ENCODE results near the gene LHB. TPM values are rescaled to one million over a fixed set of nuclear protein-coding genes. Genes with fewer than 3 reads are reported as not detected.

Gene LHB
- total and polyA plus RNA-seq, 2 donors (not counting 3 experiments of a cell fraction or from before 2014, with no cell fraction given), result 1.3 TPM; not detected in 1

DNA sequence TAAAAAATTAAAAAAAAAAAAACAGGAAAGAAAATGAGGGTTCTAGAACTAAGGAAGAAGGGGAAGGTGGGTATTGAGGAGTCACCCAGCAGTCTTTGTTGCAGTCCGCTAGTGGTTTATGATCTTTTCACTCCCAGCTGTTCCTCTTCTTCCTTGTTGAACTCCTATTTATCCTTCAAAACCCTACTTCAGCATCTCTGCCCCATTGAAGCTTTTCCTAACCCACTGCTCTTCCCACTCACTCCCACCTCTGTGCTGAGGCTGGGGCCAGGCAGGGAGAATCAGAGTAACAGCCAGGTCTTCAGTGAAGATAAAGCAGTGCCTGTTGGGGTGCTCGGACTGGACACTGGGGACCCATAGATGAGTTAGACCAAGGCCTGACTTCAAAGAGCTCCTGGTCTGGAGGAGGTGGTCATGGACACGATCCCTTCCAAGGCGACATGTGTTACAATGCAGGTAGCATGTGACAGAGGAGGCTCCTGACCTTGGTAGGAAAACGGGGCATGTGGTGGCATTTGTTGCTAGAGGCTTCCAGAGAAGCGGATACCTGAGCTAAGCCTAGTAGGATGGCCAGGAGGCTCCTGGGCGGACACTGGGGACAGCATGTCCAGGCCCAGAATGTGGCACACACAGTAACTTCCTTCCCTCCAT lies 11.8 kb downstream of the LHB start:
- H3K9me3 ChIP-seq (replicated peaks; ENCODE audit: control insufficient read depth, insufficient read depth, low read length), result no peaks in the 10 kb centered on the region
- H2AFZ ChIP-seq (ENCODE audit: low read depth, low read length), result no peak overlapping the region
- no peaks in the 10 kb centered on the region for H3K4me1 ChIP-seq (ENCODE audit: control insufficient read depth, extremely low read depth, insufficient read depth, low read length)
- CTCF ChIA-PET, result interaction anchor here (1.8 kb wide), 1 partner anchor 13 kb away, joined by 4 read pairs; no protein-coding TSS in a partner anchor
- peaks cover 8 to 28% of the 10 kb centered on the region in 2 experiments for H3K36me3 ChIP-seq (ENCODE audit: control insufficient read depth in 2 of 2, extremely low read depth in 1 of 2, insufficient read depth in 2 of 2, low read length in 2 of 2)
- dilution Hi-C loops (cut with MboI; ENCODE audit: extremely low pct_ligation_motif_present, low sequenced_read_pairs) (no loop called here), intact Hi-C loops (cut with micrococcal nuclease) (no loop called here)
- no peak overlapping the region for H3K4me2 ChIP-seq (ENCODE audit: insufficient read depth, low read length)
- DNase-seq (ENCODE audit: low read depth, low spot score) (no peak), FAIRE-seq (no peak)
- no peaks in the 10 kb centered on the region for H3K9me1 ChIP-seq (replicated peaks; ENCODE audit: control insufficient read depth, extremely low read depth, insufficient read depth, low read length)
- TF ChIP-seq POLR2AphosphoS5 (IDR thresholded peaks at IDR 0.05; ENCODE audit: insufficient read depth, low read depth, low read length) (no peak), EZH2 (IDR thresholded peaks at IDR 0.05; ENCODE audit: borderline replicate concordance, low read depth, low read length, severe bottlenecking) (no peak), MYC (IDR thresholded peaks at IDR 0.05; ENCODE audit: low read depth, low read length) (no peak), POLR2A (IDR thresholded peaks at IDR 0.05; ENCODE audit: low read depth, low read length) (no peak)
- TF ChIP-seq, protein P1, sequence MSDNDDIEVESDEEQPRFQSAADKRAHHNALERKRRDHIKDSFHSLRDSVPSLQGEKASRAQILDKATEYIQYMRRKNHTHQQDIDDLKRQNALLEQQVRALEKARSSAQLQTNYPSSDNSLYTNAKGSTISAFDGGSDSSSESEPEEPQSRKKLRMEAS (IDR thresholded peaks at IDR 0.05; ENCODE audit: insufficient read depth, insufficient read length), result no peak
- TF ChIP-seq, protein P2, sequence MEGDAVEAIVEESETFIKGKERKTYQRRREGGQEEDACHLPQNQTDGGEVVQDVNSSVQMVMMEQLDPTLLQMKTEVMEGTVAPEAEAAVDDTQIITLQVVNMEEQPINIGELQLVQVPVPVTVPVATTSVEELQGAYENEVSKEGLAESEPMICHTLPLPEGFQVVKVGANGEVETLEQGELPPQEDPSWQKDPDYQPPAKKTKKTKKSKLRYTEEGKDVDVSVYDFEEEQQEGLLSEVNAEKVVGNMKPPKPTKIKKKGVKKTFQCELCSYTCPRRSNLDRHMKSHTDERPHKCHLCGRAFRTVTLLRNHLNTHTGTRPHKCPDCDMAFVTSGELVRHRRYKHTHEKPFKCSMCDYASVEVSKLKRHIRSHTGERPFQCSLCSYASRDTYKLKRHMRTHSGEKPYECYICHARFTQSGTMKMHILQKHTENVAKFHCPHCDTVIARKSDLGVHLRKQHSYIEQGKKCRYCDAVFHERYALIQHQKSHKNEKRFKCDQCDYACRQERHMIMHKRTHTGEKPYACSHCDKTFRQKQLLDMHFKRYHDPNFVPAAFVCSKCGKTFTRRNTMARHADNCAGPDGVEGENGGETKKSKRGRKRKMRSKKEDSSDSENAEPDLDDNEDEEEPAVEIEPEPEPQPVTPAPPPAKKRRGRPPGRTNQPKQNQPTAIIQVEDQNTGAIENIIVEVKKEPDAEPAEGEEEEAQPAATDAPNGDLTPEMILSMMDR (IDR thresholded peaks at IDR 0.05; ENCODE audit: extremely low read depth in 1 of 2, insufficient read depth in 1 of 2, low read depth in 1 of 2, low read length in 2 of 2), result no peak
- H4K20me1 ChIP-seq (replicated peaks; ENCODE audit: control insufficient read depth, extremely low read depth, insufficient read depth, low read length), result no peaks in the 10 kb centered on the region
- H3K9ac ChIP-seq (replicated peaks; ENCODE audit: extremely low read depth, insufficient read depth, low read length), result no peak overlapping the region
- H3K79me2 ChIP-seq (ENCODE audit: control insufficient read depth, insufficient read depth, low read length), result peaks cover 1% of the 10 kb centered on the region
- BruUV-seq (replicated peaks), result no TSS peak
- no peaks in the 10 kb centered on the region for H3K27me3 ChIP-seq (ENCODE audit: control insufficient read depth in 2 of 2, insufficient read depth in 2 of 2, low read length in 2 of 2)
- POLR2A ChIA-PET, result no interaction called here
- no peak overlapping the region for H3K27ac ChIP-seq (ENCODE audit: insufficient read depth, low read depth, low read length)
- no peak overlapping the region for H3K4me3 ChIP-seq (replicated peaks in 1 of 3; ENCODE audit: insufficient read depth in 1 of 3, low read depth in 1 of 3, low read length in 3 of 3)
